Measurements from ENCODE around the gene TMTC1. TPM values are rescaled to one million over a fixed set of nuclear protein-coding genes. Genes with fewer than 3 reads are reported as not detected.

TMTC1 gene
- total and polyA plus RNA-seq, 2 experiments from 2014 or later = 4.8 to 24.3 TPM

- DNase-seq (ENCODE audit: low spot score) (no peak), ATAC-seq (no peak)
- no peaks in the 10 kb centered on the region for H3K4me1 ChIP-seq (ENCODE audit: insufficient read depth)
- Mint-ChIP-seq H3K4me1 (peaks cover 27% of the 10 kb centered on the region), H3K9me3 (no peaks in the 10 kb centered on the region; the same call in 2 of the 3 replicates), H3K36me3 (ENCODE audit: low read depth) (no peaks in the 10 kb centered on the region), H3K27me3 (ENCODE audit: insufficient read depth, low read depth, poor library complexity) (peaks cover under 1% of the 10 kb centered on the region), H3K27ac (no peak overlapping the region), H3K4me3 (no peak overlapping the region)
- H3F3A ChIP-seq (replicated peaks; ENCODE audit: low read depth) = no peaks in the 10 kb centered on the region
- no peaks in the 10 kb centered on the region for H3K27me3 ChIP-seq (ENCODE audit: insufficient read depth)
- no peak overlapping the region for H3K27ac ChIP-seq (ENCODE audit: low read depth)
- H2AFZ ChIP-seq = no peak overlapping the region
- TF ChIP-seq, protein P1, sequence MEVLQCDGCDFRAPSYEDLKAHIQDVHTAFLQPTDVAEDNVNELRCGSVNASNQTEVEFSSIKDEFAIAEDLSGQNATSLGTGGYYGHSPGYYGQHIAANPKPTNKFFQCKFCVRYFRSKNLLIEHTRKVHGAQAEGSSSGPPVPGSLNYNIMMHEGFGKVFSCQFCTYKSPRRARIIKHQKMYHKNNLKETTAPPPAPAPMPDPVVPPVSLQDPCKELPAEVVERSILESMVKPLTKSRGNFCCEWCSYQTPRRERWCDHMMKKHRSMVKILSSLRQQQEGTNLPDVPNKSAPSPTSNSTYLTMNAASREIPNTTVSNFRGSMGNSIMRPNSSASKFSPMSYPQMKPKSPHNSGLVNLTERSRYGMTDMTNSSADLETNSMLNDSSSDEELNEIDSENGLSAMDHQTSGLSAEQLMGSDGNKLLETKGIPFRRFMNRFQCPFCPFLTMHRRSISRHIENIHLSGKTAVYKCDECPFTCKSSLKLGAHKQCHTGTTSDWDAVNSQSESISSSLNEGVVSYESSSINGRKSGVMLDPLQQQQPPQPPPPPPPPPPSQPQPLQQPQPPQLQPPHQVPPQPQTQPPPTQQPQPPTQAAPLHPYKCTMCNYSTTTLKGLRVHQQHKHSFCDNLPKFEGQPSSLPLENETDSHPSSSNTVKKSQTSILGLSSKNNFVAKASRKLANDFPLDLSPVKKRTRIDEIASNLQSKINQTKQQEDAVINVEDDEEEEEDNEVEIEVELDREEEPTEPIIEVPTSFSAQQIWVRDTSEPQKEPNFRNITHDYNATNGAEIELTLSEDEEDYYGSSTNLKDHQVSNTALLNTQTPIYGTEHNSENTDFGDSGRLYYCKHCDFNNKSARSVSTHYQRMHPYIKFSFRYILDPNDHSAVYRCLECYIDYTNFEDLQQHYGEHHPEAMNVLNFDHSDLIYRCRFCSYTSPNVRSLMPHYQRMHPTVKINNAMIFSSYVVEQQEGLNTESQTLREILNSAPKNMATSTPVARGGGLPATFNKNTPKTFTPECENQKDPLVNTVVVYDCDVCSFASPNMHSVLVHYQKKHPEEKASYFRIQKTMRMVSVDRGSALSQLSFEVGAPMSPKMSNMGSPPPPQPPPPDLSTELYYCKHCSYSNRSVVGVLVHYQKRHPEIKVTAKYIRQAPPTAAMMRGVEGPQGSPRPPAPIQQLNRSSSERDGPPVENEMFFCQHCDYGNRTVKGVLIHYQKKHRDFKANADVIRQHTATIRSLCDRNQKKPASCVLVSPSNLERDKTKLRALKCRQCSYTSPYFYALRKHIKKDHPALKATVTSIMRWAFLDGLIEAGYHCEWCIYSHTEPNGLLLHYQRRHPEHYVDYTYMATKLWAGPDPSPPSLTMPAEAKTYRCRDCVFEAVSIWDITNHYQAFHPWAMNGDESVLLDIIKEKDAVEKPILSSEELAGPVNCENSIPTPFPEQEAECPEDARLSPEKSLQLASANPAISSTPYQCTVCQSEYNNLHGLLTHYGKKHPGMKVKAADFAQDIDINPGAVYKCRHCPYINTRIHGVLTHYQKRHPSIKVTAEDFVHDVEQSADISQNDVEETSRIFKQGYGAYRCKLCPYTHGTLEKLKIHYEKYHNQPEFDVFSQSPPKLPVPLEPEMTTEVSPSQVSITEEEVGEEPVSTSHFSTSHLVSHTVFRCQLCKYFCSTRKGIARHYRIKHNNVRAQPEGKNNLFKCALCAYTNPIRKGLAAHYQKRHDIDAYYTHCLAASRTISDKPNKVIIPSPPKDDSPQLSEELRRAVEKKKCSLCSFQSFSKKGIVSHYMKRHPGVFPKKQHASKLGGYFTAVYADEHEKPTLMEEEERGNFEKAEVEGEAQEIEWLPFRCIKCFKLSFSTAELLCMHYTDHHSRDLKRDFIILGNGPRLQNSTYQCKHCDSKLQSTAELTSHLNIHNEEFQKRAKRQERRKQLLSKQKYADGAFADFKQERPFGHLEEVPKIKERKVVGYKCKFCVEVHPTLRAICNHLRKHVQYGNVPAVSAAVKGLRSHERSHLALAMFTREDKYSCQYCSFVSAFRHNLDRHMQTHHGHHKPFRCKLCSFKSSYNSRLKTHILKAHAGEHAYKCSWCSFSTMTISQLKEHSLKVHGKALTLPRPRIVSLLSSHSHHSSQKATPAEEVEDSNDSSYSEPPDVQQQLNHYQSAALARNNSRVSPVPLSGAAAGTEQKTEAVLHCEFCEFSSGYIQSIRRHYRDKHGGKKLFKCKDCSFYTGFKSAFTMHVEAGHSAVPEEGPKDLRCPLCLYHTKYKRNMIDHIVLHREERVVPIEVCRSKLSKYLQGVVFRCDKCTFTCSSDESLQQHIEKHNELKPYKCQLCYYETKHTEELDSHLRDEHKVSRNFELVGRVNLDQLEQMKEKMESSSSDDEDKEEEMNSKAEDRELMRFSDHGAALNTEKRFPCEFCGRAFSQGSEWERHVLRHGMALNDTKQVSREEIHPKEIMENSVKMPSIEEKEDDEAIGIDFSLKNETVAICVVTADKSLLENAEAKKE (CRISPR knock-in tag; IDR thresholded peaks at IDR 0.05) = no peak
- TF ChIP-seq, protein P2, sequence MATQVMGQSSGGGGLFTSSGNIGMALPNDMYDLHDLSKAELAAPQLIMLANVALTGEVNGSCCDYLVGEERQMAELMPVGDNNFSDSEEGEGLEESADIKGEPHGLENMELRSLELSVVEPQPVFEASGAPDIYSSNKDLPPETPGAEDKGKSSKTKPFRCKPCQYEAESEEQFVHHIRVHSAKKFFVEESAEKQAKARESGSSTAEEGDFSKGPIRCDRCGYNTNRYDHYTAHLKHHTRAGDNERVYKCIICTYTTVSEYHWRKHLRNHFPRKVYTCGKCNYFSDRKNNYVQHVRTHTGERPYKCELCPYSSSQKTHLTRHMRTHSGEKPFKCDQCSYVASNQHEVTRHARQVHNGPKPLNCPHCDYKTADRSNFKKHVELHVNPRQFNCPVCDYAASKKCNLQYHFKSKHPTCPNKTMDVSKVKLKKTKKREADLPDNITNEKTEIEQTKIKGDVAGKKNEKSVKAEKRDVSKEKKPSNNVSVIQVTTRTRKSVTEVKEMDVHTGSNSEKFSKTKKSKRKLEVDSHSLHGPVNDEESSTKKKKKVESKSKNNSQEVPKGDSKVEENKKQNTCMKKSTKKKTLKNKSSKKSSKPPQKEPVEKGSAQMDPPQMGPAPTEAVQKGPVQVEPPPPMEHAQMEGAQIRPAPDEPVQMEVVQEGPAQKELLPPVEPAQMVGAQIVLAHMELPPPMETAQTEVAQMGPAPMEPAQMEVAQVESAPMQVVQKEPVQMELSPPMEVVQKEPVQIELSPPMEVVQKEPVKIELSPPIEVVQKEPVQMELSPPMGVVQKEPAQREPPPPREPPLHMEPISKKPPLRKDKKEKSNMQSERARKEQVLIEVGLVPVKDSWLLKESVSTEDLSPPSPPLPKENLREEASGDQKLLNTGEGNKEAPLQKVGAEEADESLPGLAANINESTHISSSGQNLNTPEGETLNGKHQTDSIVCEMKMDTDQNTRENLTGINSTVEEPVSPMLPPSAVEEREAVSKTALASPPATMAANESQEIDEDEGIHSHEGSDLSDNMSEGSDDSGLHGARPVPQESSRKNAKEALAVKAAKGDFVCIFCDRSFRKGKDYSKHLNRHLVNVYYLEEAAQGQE (IDR thresholded peaks at IDR 0.05; ENCODE audit: unreplicated experiment) = no peak
- TF ChIP-seq EZH2 (IDR thresholded peaks at IDR 0.05; ENCODE audit: low read depth, unreplicated experiment) (no peak), STAT1 (IDR thresholded peaks at IDR 0.05; ENCODE audit: unreplicated experiment) (no peak), NANOG (IDR thresholded peaks at IDR 0.05; ENCODE audit: borderline replicate concordance) (no peak), POLR2AphosphoS5 (IDR thresholded peaks at IDR 0.05; ENCODE audit: low read depth) (no peak), JUNB (IDR thresholded peaks at IDR 0.05; ENCODE audit: unreplicated experiment) (no peak), CTCF (conservative IDR thresholded peaks at IDR 0.05; ENCODE audit: low read depth in 2 of 2) (no peak), ZNF331 (CRISPR knock-in tag; IDR thresholded peaks at IDR 0.05; ENCODE audit: low read depth) (no peak), CREB1 (CRISPR knock-in tag; IDR thresholded peaks at IDR 0.05; ENCODE audit: low read depth) (no peak), EZH2phosphoT487 (IDR thresholded peaks at IDR 0.05; ENCODE audit: unreplicated experiment) (no peak), ZNF114 (CRISPR knock-in tag; IDR thresholded peaks at IDR 0.05) (no peak)
- TF ChIP-seq, protein P3, sequence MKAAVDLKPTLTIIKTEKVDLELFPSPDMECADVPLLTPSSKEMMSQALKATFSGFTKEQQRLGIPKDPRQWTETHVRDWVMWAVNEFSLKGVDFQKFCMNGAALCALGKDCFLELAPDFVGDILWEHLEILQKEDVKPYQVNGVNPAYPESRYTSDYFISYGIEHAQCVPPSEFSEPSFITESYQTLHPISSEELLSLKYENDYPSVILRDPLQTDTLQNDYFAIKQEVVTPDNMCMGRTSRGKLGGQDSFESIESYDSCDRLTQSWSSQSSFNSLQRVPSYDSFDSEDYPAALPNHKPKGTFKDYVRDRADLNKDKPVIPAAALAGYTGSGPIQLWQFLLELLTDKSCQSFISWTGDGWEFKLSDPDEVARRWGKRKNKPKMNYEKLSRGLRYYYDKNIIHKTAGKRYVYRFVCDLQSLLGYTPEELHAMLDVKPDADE (IDR thresholded peaks at IDR 0.05) = no peak
- H3K4me3 ChIP-seq = no peak overlapping the region
- H3K4me2 ChIP-seq = no peak overlapping the region
- no peaks in the 10 kb centered on the region for H4K20me1 ChIP-seq (replicated peaks; ENCODE audit: insufficient read depth)
- H3K79me2 ChIP-seq (replicated peaks; ENCODE audit: insufficient read depth) = no peaks in the 10 kb centered on the region
- H3K36me3 ChIP-seq (ENCODE audit: insufficient read depth) = no peaks in the 10 kb centered on the region
- H3K9me2 ChIP-seq (ENCODE audit: insufficient read depth) = no peaks in the 10 kb centered on the region
Measured at GRCh38 chr12:29676676-29677075, 107.1 kb downstream of the TMTC1 start.
